HAP-1 (cell line): ENCODE measurements around the gene CNOT3.

Experiments
- DNase-seq, 2 experiments: peaks; one replicate each; pipeline ENCODE4 v3.0.0-alpha.2; 2016 to 2020; ENCODE audit warnings: low spot score in 2 of 2
- H3K27me3 ChIP-seq: fragments of 250-450 bp; sonication (Bioruptor Pico); 2 replicates; pipeline ENCODE4 v1.5.1; 2020; ENCODE audit warnings: low read depth, mild to moderate bottlenecking, moderate library complexity
- H3K36me3 ChIP-seq: fragments of 250-450 bp; sonication (Bioruptor Pico); replicated peaks from 2 replicates; pipeline ENCODE4 v1.5.1; 2020; ENCODE audit warnings: mild to moderate bottlenecking
- H3K4me1 ChIP-seq: fragments of 250-450 bp; sonication (Bioruptor Pico); 2 replicates; pipeline ENCODE4 v1.5.1; 2020; ENCODE audit warnings: mild to moderate bottlenecking
- H3K4me3 ChIP-seq: fragments of 250-450 bp; sonication (Bioruptor Pico); 2 replicates; pipeline ENCODE4 v1.5.1; 2020; ENCODE audit warnings: mild to moderate bottlenecking, moderate library complexity
- H3K9me3 ChIP-seq: fragments of 250-450 bp; sonication (Bioruptor Pico); 2 replicates; pipeline ENCODE4 v1.5.1; 2020; ENCODE audit warnings: mild to moderate bottlenecking, moderate library complexity
- in situ Hi-C: fragments of 300-500 bp; cut with MboI; formaldehyde crosslinking; loops from 3 replicates; pipeline ENCODE4 v1.14.3; 2020; ENCODE audit warnings: low sequenced_read_pairs, inconsistent platforms, mixed read lengths

The CNOT3 gene

GRCh38 chr19:54129617-54129996 is 8.0 kb upstream of the CNOT3 start:
- Histone ChIP-seq H3K4me1 (no peaks in the 10 kb centered on the region), H3K27me3 (no peaks in the 10 kb centered on the region), H3K4me3 (no peak overlapping the region), H3K9me3 (no peaks in the 10 kb centered on the region), H3K36me3 (peaks cover 37% of the 10 kb centered on the region)
- in situ Hi-C loops: no loop called here
- DNase-seq: no peak

GRCh38 chr19:54133312-54133956 is 4.1 kb upstream of the CNOT3 start:
- Histone ChIP-seq H3K4me1 (peaks cover 2% of the 10 kb centered on the region), H3K27me3 (no peaks in the 10 kb centered on the region), H3K4me3 (no peak overlapping the region), H3K9me3 (no peaks in the 10 kb centered on the region), H3K36me3 (peaks cover 12% of the 10 kb centered on the region; the same call in 1 of the 2 replicates)
- in situ Hi-C loops: no loop called here
- no peak for DNase-seq

- H3K9me3 ChIP-seq: no peaks in the 10 kb centered on the region
- in situ Hi-C loops: no loop called here
- H3K27me3 ChIP-seq: no peaks in the 10 kb centered on the region
- H3K36me3 ChIP-seq: peaks cover 17% of the 10 kb centered on the region
- H3K4me3 ChIP-seq: no peak overlapping the region
- peaks cover 2% of the 10 kb centered on the region for H3K4me1 ChIP-seq
- DNase-seq: no peak
Observed at GRCh38 chr19:54133957-54134590, 3.5 kb upstream of the CNOT3 start.

GRCh38 chr19:54136086-54136863 is 1.3 kb upstream of the CNOT3 start:
- peak; percentile 43 to 48 for DNase-seq

GRCh38 chr19:54136864-54137698 is 481 bp upstream of the CNOT3 start:
- in situ Hi-C loops: no loop called here

More at GRCh38 chr19:54136086-54136863, 1.3 kb upstream of the CNOT3 start:
- Histone ChIP-seq H3K4me3 (peak overlapping the region; percentile 39), H3K36me3 (peaks cover 29% of the 10 kb centered on the region), H3K9me3 (no peaks in the 10 kb centered on the region), H3K27me3 (no peaks in the 10 kb centered on the region), H3K4me1 (peaks cover 2% of the 10 kb centered on the region)
- in situ Hi-C loops: no loop called here

GRCh38 chr19:54138489-54139256 is 1.1 kb downstream of the CNOT3 start:
- in situ Hi-C loops: no loop called here
- Histone ChIP-seq H3K27me3 (no peaks in the 10 kb centered on the region), H3K4me1 (peaks cover 2% of the 10 kb centered on the region), H3K36me3 (peaks cover 46% of the 10 kb centered on the region), H3K4me3 (peak overlapping the region; percentile 96), H3K9me3 (no peaks in the 10 kb centered on the region)
- DNase-seq: no peak

More at GRCh38 chr19:54136864-54137698, 481 bp upstream of the CNOT3 start:
- H3K9me3 ChIP-seq: no peaks in the 10 kb centered on the region
- H3K4me3 ChIP-seq: peak overlapping the region; percentile 96
- DNase-seq: peak; percentile 100
- peaks cover 35% of the 10 kb centered on the region for H3K36me3 ChIP-seq
- no peaks in the 10 kb centered on the region for H3K27me3 ChIP-seq
- peaks cover 2% of the 10 kb centered on the region for H3K4me1 ChIP-seq

- Histone ChIP-seq H3K9me3 (no peaks in the 10 kb centered on the region), H3K36me3 (peaks cover 72% of the 10 kb centered on the region), H3K4me3 (no peak overlapping the region), H3K4me1 (peaks cover under 1% of the 10 kb centered on the region; the same call in 1 of the 2 replicates), H3K27me3 (no peaks in the 10 kb centered on the region)
- no peak for DNase-seq
- in situ Hi-C loops: no loop called here
Observed at GRCh38 chr19:54141356-54141755, 3.8 kb downstream of the CNOT3 start.

- in situ Hi-C loops: no loop called here
- Histone ChIP-seq H3K36me3 (peaks cover 82% of the 10 kb centered on the region), H3K4me3 (no peak overlapping the region), H3K9me3 (no peaks in the 10 kb centered on the region), H3K27me3 (no peaks in the 10 kb centered on the region), H3K4me1 (no peaks in the 10 kb centered on the region)
- DNase-seq: no peak
Observed at GRCh38 chr19:54142166-54142780, 4.7 kb downstream of the CNOT3 start.

GRCh38 chr19:54145541-54146158 is 8.1 kb downstream of the CNOT3 start:
- Histone ChIP-seq H3K9me3 (no peaks in the 10 kb centered on the region), H3K36me3 (peaks cover 91% of the 10 kb centered on the region), H3K27me3 (no peaks in the 10 kb centered on the region), H3K4me1 (no peaks in the 10 kb centered on the region), H3K4me3 (no peak overlapping the region)
- DNase-seq: no peak
- in situ Hi-C loops: no loop called here

GRCh38 chr19:54147676-54148075 is 10.1 kb downstream of the CNOT3 start:
- H3K36me3 ChIP-seq: peaks cover 94% of the 10 kb centered on the region

GRCh38 chr19:54148158-54148557 is 10.6 kb downstream of the CNOT3 start:
- Histone ChIP-seq H3K27me3 (no peaks in the 10 kb centered on the region), H3K4me3 (no peak overlapping the region), H3K36me3 (peaks cover 94% of the 10 kb centered on the region), H3K4me1 (no peaks in the 10 kb centered on the region), H3K9me3 (no peaks in the 10 kb centered on the region)
- no peak for DNase-seq
- in situ Hi-C loops: no loop called here

More at GRCh38 chr19:54147676-54148075, 10.1 kb downstream of the CNOT3 start:
- Histone ChIP-seq H3K4me1 (no peaks in the 10 kb centered on the region), H3K9me3 (no peaks in the 10 kb centered on the region), H3K27me3 (no peaks in the 10 kb centered on the region), H3K4me3 (no peak overlapping the region)
- DNase-seq: no peak
- in situ Hi-C loops: no loop called here
